BE2C (cell line): ENCODE data around the gene CYSTM1.

Source experiments
- DNase-seq: peaks from one replicate; pipeline ENCODE4 v3.0.0-alpha.2; 2020
- H3K27me3 ChIP-seq: fragments of 250-450 bp; sonication (Bioruptor Pico); 2 replicates; pipeline ENCODE4 v1.5.1; 2020; ENCODE audit warnings: mild to moderate bottlenecking
- H3K36me3 ChIP-seq: fragments of 250-450 bp; sonication (Bioruptor Pico); 2 replicates; pipeline ENCODE4 v1.5.1; 2020; ENCODE audit warnings: mild to moderate bottlenecking
- H3K4me1 ChIP-seq: fragments of 250-450 bp; sonication (Bioruptor Pico); 2 replicates; pipeline ENCODE4 v1.5.1; 2020
- H3K4me3 ChIP-seq: 2 replicates; pipeline ENCODE4 v1.5.1; 2011; ENCODE audit warnings: low read depth, low read length
- H3K9me3 ChIP-seq: fragments of 250-450 bp; sonication (Bioruptor Pico); 2 replicates; pipeline ENCODE4 v1.5.1; 2020
- CTCF ChIP-seq: IDR thresholded peaks from 2 replicates; pipeline ENCODE4 v1.5.1; 2012; ENCODE audit warnings: mild to moderate bottlenecking, low read depth, low read length

CYSTM1 gene

GRCh38 chr5:140159014-140159927, 15.7 kb upstream of the CYSTM1 start:
- no peaks in the 10 kb centered on the region for H3K9me3 ChIP-seq
- no peaks in the 10 kb centered on the region for H3K36me3 ChIP-seq
- 0 out of 2 replicates have a peak, but pooled peaks cover 4% of the 10 kb centered on the region for H3K4me1 ChIP-seq
- no peak for TF ChIP-seq CTCF
- H3K4me3 ChIP-seq: no peak overlapping the region
- H3K27me3 ChIP-seq: no peaks in the 10 kb centered on the region
- DNase-seq: no peak

GRCh38 chr5:140162275-140162674, 12.7 kb upstream of the CYSTM1 start:
- H3K27me3 ChIP-seq: no peaks in the 10 kb centered on the region
- TF ChIP-seq CTCF: no peak
- H3K36me3 ChIP-seq: no peaks in the 10 kb centered on the region
- no peak for DNase-seq
- no peak overlapping the region for H3K4me3 ChIP-seq
- H3K4me1 ChIP-seq: peaks cover 6% of the 10 kb centered on the region; the same call in 1 of the 2 replicates
- H3K9me3 ChIP-seq: no peaks in the 10 kb centered on the region

- Histone ChIP-seq H3K27me3 (no peaks in the 10 kb centered on the region), H3K9me3 (no peaks in the 10 kb centered on the region), H3K4me1 (peaks cover 6% of the 10 kb centered on the region; the same call in 1 of the 2 replicates), H3K36me3 (no peaks in the 10 kb centered on the region), H3K4me3 (no peak overlapping the region)
- no peak for TF ChIP-seq CTCF
- DNase-seq: no peak
These were observed 12.2 kb upstream of the CYSTM1 start for GRCh38 chr5:140162781-140163180.

- no peaks in the 10 kb centered on the region for H3K9me3 ChIP-seq
- peaks cover 6% of the 10 kb centered on the region; the same call in 1 of the 2 replicates for H3K4me1 ChIP-seq
- TF ChIP-seq CTCF: no peak
- H3K36me3 ChIP-seq: no peaks in the 10 kb centered on the region
- no peak overlapping the region for H3K4me3 ChIP-seq
- no peak for DNase-seq
- H3K27me3 ChIP-seq: no peaks in the 10 kb centered on the region
These were observed 9.7 kb upstream of the CYSTM1 start for GRCh38 chr5:140165101-140165922.

- DNase-seq: no peak
- Histone ChIP-seq H3K4me1 (peaks cover 6% of the 10 kb centered on the region; the same call in 1 of the 2 replicates), H3K4me3 (no peak overlapping the region), H3K27me3 (no peaks in the 10 kb centered on the region), H3K9me3 (no peaks in the 10 kb centered on the region), H3K36me3 (no peaks in the 10 kb centered on the region)
- no peak for TF ChIP-seq CTCF
These were observed 9.1 kb upstream of the CYSTM1 start for GRCh38 chr5:140165923-140166270.
